NCI-H524 (cell line): ENCODE data around the gene LRRC8D.
A peak's percentile ranks its signal among the peaks of the same experiment; 100 is the strongest.

Experiments
- DNase-seq, 2 experiments: peaks; one replicate each; lab custom pipeline; 2025; lab: John Stamatoyannopoulos, UW

Gene LRRC8D

DNA sequence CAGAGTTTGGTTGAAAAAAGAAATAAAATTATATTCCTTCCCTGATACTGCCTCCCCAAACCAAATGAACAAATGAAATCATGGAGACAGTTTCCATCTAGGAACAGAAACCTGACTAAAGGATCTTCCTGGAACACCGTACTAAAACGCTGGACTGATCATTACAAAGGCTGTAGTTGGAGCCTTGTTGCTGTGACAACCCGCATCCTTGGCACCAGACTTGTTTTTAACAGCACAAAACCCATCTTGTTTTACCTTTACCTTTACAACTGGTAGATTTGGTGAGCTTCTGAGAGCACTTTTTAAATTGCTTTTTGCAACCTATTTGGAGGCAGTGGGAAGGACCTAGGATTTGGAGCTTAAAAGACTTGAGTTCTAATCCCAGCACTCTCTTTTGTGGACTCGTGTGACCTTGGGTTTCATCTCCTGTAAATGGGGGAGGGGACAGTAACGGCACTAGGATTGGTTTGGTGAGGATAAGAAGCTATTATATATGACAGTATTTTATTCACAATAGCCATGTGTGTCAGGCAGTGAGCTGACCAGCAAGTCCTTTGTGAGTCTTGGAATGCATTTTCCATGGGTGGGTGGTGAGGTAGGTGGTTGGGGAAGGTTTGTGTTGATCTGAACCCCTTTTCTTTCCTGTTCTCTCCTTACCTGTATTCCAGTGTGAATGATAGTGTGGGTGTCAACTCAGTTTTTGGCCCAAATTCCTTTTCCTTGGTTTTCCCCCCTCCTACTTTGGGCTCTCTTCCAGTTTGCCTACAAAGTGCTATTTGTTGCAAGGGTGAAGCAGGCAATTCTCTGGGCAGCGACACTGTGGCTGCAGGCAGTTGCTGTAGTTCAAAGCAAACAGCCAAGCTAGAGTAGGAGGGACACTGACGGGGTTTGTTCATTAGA lies 12.6 kb downstream of the LRRC8D start:
- no peak for DNase-seq

DNA sequence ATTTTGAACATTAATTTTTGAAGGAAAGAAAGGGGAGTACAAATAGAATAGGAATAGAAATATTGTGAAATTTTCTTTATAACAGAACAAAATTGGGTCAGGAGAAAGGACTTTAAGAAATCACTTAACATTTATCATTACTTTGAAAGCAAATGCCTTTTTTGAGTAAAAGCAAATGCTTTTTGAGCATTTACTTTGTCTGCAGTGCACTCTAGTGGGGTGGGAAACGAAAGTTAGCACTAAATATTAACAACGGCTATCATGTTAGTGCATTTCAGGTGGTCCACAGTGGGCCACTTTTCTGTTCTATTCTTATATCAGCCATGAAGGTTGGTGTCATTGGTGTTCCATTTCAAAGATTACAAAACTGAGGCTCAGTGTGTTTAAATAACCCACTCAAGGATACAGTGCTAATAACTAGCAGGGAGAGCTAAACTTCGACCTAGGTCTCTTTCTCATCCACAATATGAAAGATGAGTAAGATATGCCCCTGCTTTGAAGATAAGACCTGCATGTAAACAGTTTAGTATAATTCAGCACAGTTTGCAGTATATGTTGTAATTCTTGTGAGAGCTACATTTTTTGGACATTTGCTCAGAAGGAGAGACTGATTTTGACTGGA lies 13.4 kb downstream of the LRRC8D start:
- no peak for DNase-seq

DNA sequence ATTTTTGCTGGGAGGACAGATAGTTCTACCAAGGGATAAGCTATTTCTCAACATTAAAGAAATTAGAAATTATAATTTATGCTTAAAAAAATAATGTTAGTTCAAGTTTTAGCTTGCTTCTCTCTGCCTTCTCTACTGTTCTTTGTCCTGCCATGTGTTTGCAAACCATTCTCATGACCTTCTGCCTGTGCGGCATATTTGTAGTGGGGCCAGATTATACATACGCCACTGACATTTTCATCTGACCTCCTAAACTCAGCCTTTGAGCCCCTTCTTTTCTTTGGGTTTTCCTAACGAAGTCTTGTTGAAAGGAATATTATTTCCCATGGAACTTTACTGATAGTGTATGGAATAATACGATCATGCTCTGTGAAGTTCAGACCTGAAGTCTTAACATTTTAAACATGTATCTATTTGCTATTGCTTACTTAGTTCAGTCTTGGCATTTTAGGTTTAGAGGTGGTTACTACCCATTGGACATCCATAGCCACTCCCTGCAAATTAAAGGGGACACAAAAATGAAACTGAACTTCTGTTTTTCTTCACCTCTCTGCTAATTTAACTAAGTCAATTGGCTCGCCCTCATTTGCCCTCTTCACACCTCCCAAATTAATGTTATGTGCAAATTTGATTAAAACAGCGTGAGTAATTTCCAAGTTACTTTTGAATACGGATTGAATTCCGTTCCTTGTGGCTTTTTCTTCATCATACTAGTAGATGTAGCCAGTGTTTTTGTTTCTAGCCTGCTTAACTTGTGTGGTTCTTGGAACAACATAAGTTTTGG lies 15.6 kb downstream of the LRRC8D start:
- DNase-seq, result no peak

DNA sequence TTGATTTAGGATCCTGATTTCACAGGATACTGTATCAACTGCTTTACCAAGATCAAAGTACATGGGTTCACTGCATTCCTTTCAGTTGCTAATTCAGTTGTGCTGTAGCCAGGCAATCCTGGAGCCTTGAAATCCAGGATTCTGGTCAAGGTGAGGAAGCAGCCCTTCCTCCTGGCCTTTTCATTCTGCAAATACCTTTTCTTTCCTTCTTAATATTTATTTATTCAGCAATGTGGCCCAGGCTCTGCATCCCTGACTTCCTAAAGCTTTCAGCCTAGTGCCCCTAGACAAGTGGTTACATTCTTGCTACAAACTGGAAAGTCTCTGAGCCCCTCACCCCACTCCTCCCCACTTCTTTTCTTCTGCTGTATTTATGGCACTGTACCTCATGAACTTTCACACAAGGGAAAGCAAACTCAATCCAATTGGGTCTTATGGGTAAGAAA lies 16.2 kb downstream of the LRRC8D start:
- DNase-seq, result no peak

DNA sequence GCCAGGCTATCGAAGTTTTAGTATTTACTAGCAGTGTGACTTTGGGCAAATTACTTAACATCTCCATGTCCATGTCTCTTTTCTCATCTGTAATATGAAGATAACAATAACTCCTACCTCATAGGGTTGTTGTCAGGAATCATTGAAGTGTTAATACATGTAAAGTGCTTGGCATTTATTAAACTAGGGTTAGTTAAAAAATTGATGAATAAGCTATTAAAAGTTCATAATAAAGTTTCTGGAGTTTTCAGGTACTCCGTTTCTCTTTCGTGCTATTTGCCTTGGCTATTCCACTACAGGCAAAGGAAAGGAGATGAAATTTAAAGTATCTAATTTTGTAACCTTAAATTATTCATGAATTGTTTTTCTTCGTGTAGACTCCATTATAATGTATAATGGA lies 16.7 kb downstream of the LRRC8D start:
- DNase-seq, result no peak

DNA sequence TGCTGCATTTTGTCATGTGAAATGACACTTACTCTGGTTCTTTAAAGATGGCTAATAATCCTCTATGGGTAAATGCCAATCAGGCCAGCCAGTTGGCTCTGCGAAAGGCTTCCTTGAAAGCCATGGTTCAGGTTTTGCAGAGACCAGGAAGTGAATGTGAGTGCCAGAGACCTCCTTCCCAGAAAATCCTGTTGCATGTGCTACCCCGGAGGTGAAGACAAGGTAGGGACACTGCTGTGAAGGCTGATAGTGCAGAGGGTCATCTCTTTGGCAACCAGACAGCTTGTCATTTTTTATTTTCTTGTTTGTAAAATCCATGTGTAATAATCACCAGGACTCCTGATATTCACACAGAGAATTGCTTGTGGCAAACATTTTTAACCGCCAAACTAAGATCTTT lies 18.7 kb downstream of the LRRC8D start:
- DNase-seq, result no peak

DNA sequence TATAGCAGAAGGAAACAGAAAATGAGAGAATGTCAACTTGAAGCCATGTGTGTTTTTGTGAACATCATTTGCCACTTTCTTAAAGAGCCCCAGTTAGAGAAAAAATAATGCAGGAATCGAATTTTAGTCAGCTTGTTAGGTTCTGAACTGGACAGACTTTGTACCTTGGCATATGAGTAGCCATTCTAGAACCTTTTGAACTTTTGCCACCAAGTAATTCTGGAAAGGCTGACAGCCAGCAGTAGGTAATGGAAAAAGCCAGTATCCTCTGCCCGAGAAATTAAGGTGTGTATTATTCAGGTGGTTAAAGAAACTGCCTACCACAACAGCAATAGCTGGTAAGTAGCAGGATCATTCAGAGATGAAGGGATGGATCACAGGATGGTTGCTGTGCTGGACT lies 20.7 kb downstream of the LRRC8D start:
- no peak for DNase-seq

DNA sequence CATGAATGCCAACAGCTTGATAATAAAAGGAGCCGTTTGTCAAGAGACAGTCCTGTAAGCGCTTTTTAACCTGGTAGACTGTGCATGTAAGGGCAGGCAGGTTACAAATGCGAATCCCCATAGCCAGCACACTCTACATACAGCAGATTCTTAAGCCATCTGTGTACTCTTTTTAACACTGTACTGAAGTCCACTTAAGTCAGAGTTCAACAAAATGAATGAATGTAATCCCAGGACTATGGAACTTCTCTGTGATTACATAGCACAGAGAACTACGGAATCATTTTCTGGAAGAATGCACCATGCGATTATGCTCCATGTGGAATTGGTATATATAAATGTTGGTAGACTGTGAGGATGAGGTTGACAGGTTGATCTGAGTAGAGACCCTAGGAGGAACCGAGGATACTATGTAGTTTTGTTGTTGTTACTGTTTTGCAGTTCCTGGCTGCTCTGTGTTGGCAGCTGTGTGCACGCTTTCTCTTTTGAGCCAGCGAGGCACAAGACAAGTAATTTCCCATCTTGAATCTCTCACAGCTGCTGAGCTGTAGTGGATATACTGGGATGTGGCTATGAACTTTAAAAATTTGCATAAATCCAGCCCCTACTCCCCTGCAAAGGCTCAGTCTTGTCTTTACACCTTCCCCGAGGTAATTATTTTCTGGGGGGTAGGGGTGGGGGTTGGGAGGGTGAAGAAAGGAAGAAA lies 21.9 kb downstream of the LRRC8D start:
- DNase-seq, result peak in 1 of 2 experiments; percentile 63

DNA sequence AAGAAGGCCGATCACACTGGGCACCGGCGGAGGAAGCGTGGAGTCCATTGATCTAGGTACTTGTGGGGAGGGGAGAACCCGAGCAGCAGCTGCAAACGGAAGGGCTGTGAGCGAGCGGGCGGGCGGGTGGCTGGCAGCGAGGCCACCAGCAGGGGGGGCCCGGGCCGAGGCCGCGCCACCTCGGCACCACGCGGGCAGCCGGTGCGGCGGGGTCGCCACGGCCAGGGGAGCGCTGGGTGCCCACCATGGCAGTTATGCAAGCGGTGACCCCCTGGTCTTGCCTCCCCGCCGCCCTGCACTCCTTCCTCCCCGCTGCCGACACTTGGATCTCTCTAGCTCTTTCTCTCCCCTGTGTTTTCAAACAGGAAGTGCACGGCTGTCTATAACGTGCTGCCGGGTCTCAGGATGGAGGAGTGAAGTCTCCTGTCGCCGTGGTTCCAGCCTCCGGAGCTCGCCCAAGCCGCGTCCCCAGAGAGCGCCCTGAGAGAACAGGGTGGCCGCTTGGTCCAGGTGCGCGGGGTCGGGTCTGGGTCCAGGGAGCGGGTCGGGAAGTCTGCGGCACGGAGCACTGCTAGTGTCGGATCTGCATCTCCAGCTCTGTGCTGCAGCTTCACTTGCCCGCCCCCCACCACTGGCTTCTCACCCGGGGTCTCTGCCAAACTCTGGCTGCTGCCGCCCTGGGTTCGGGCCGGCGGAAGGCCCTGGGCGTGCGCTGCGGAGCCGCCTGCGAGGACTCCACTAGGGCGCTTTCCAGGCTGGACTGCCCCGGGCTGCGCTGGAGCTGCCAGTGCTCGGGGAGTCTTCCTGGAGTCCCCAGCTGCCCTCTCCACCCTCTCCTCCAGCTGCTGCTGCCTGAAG lies 22.7 kb downstream of the LRRC8D start:
- peak; percentile 46 to 63 for DNase-seq

DNA sequence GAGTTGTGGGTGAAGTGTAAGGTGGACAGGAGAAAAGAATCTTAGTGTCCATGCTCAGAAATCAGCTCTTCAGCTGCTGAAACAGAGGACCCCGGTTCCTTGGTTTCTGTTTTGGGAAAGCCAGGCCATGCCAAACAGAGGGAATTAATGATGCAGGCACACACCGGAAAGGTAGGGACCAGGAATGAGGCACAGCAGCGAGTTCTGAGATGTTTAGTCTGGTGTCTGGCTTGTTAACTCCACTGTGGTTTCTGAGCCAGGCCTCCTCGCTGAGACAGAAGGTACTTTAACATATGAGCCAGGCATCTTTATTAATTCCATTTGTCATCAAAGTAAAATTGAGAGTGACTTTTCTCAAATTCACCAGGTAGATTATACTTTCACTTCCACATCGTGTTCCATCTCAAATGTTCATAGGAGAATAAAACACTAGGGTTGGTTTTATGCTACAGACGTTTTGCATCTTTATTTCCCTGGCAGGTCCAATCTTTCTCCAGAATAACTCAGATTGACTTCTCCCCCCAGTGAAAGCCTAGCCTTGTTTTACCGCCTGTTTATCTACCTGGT lies 23.5 kb downstream of the LRRC8D start:
- DNase-seq, result no peak

DNA sequence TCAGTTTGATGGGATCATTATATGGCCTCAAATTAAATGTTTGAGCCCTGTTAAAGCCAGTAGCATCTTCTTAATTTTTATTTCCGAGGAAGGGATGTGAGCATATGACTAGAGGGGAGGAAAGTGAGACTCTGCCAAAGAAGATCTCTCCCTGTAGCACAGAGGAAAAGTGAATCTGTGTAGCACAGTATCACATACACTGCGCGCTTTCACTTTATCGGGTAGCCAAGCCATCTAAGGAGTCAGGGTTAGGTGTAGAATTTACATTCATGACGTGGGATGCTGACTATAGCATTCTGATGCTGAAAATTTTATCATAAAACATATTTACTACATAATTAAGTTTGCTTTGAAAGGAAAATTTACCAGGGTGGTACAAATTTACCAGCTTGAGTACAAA lies 24.0 kb downstream of the LRRC8D start:
- no peak for DNase-seq

DNA sequence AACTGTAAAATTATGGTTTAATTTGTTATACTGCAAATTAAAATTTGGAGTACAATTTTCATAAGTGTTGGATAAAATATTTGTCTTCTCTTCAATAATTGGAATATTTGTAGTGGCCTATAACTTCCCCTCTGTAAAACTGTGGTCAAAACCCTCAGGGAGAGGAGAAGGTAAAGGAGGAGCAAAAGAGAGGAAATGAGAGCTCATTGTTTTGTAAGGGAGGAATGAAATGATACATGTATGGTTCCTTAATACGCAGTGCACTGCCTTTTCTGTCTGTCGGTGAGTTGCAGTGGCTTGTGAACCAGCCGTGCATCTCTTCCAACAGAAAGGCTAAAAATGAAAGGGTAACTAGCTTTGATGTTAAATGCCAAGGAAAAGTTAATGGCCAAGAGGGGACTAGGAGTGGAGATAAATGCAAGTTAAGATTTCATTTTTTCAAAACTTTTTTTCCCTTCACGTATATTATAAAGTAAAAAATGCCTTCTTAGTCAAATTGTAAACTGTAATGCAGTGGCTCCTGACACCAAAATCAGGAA lies 26.4 kb downstream of the LRRC8D start:
- DNase-seq, result no peak

DNA sequence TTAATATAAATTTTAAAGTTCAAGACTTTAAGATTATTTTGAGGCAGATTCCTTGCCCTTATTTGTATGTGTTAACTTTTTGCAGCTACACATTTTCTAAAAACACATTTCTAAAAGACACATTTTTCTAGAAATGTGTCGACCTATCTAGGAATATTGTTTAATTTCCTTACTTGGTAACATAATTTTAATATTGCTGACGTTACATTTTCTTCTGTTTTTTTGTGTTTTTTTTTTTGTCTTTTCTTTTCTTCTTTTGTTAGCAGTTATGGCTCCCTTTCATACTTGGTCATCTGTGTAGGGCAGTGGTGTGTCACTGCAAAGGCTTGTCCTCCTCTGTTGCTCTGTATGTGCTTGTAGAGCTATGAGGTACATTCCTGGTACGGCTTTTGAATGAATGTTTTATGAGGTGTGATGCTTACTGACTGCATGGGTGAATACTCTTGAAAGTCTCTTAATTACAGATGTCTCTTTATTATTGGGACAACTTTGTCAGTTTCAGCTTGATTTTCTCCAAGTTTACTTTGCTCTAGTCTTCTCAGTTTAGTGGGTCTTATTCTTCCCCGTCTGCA lies 30.1 kb downstream of the LRRC8D start:
- DNase-seq, result no peak

DNA sequence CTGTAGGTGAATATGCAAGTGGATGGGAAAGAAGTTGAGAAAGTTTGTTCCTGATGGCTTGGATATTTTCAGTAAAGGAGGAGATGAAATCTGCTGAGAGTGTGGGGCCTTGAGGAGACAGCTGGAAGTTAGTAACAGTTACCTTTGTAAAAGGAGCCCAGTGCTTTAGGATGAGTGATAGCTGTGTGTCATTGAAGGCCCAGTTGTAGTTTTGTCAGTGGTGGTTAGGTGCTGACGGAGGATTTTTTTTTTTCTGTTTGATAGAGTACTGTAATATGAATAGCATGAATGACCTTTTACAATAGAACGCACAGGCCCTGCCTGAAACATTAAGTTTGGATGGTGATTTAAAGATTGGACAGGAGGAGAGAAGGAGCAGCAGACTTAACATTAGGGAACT lies 33.3 kb downstream of the LRRC8D start:
- no peak for DNase-seq

DNA sequence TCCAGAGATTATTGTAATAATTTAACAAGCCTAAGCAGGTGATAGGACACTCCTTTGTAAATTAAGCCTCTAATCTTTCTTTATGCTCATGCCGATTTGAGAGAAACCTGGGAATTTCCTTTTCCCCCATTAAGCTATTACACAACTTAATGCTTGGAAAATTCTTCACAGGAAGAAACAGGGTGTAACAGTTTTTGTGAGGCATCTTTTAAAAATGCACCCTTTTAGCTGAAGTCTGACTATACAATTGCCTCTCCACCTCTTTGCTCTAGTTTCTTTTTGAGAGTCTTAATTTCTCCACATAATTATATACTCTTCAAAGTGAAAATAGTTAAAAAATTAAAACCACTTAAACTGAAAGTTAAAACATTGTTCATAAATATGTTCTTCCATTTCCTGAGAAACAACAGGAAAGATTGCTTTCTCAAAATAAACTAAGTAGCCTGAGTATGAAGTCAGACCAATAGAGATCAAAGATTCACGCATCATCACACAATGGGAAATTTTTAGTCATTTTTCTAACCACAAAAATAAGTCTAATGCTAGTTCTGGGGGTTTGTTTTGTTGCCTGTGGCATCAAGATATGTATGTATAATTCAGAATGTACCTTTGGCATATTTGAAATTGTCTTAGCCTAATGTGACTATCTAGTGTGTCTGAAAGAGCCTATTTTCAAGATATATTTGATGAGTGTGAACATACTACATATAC lies 34.7 kb downstream of the LRRC8D start:
- no peak for DNase-seq

DNA sequence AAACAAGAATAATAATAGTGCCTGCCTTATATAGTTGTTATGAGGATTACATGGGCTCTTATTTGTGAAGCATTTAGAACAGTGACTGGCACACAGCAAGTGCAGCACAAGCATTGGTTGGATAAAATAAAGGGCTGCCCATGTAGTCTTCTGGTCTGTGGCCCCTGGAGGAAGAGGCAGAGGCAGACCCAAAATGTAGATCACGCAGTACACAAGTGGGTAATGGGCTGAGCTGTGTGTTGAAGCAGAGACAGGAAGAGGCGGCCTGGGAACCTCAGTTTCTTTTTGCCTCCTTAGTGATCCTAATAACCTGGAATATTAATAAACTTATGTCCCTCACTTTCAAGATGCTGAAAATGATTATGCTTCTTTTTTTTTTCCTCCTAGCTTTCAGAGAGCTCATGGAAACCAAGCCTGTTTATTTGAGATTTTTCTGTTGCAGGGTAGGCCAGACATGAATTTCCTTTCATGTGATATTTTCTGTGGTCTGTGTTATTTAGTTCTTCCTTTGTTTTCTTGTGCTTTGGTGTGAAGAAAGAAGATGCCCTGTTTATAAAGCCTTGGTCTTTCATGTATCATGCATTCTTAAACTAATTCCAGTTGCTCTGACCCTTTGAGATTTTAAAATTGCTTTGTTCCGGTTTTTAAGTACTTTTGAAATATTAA lies 42.5 kb downstream of the LRRC8D start:
- no peak for DNase-seq

DNA sequence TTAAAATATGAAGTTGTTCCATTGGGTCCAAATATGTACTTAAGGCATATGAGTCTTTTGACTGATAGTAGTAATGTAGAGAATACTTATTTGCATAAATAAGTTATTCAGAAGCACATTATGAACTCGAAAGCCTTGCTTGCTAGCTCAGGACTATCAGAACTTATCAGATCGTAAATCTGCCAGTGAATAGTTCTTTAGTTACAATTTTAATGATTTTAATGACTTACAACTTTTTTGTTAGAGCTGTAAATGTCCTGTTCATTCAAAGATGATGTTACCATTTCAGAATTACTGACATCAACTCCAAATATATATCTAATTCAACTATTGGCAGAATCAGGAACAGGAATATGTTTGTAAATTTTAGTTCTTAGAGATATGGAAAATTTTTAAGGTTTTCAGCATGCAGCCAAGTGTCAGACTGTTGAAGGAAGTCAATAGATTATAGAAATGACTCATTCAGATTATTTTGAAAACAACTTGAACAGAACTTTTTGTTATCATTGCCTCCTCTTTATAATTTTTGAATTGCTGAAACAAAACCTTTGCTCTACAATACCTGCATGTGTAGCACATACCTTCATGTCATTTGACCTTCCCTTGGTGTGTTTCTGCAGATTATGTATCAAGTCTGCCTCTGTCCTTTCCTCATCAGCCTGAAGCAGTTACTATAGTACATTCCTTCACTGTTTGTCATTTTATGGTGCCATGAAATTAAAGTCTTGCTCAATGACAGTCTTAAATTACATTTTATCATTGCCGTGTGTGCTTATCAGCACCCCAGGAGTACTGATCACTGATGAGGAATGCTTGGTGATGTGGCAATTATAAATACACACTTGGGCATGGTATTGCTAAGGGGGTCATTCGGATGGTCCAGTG lies 44.9 kb downstream of the LRRC8D start:
- DNase-seq, result no peak

DNA sequence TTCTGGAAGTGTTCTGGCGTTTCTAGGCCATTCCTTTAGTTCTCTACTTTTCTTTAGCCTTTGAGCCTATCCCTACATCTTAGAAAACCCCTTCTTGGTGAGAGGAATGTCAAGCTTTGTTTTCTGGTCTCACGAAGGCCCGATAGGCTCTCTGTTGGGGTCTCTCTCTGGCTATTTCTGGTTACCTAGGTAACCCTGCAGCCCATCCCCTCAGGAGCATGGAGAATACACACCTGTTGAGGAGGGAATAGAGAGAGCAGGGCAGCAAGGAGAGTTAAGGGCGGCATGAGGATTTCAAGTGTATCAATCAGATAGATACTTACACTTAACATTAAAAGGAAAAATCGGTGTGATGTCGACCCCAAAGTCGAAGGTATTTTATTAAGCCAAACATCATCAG lies 45.7 kb downstream of the LRRC8D start:
- no peak for DNase-seq
